Fibroblast of lung (primary cell): ENCODE data around the gene SH3RF1.

Source experiments
- CTCF ChIP-seq, 2 donors: IDR thresholded peaks in 1 of 2; conservative IDR thresholded peaks in 1 of 2; 1 replicate in 1 of 2; 2 replicates in 1 of 2; pipeline ENCODE4 v1.5.1; 2011 to 2012; ENCODE audit warnings: low read length in 2 of 2, control low read depth in 1 of 2, inconsistent platforms in 1 of 2, low read depth in 1 of 2, mild to moderate bottlenecking in 1 of 2
- EZH2 ChIP-seq: IDR thresholded peaks from 2 replicates; pipeline ENCODE4 v1.5.1; 2012; ENCODE audit warnings: low read length, control low read depth, mild to moderate bottlenecking; ENCODE audit errors: missing control alignments

- TF ChIP-seq CTCF (conservative IDR thresholded peaks at IDR 0.05 in 1 of 2, IDR thresholded peaks at IDR 0.05 in 1 of 2; ENCODE audit: low read depth in 1 of 2, low read length in 2 of 2): no peak
- no peak for TF ChIP-seq EZH2
Measured at GRCh38 chr4:169238445-169238844, 32.3 kb downstream of the SH3RF1 start.
